Bronchial epithelial cell (primary cell): Measurements from ENCODE around the gene CHRNA9. TPM values are rescaled to one million over a fixed set of nuclear protein-coding genes. Genes with fewer than 3 reads are reported as not detected.

ENCODE experiments used
- DNase-seq: peaks from one replicate; pipeline ENCODE4 v3.0.0-alpha.2; 2010; ENCODE audit warnings: low read depth
- FAIRE-seq: peaks from 2 replicates; lab custom pipeline; 2011; peaks lifted over from hg19 to GRCh38; lab: Jason Lieb, UNC
- H3K27me3 ChIP-seq: 2 replicates; pipeline ENCODE4 v1.5.1; 2011; ENCODE audit warnings: low read length; ENCODE audit not compliant: control insufficient read depth, insufficient read depth
- H3K36me3 ChIP-seq: 2 replicates; pipeline ENCODE4 v1.5.1; 2011; ENCODE audit warnings: low read length; ENCODE audit not compliant: control insufficient read depth, insufficient read depth
- H3K4me3 ChIP-seq: 2 replicates; pipeline ENCODE4 v1.5.1; 2011; ENCODE audit warnings: mild to moderate bottlenecking, low read depth, low read length, control low read depth
- CTCF ChIP-seq: IDR thresholded peaks from 2 replicates; pipeline ENCODE4 v1.5.1; 2011; ENCODE audit warnings: mild to moderate bottlenecking, moderate library complexity, low read length, control low read depth, inconsistent platforms; ENCODE audit not compliant: insufficient read depth, severe bottlenecking
- total RNA-seq: library from RNA; depleted of rRNA; stranded (reverse); fragments of >200 nt; gene quantifications from 2 replicates; pipeline ENCODE4 v1.2.1, GENCODE V29; 2014

The CHRNA9 gene
- total RNA-seq, 1 donor from 2014 or later, result 0.26 TPM

GRCh38 chr4:40402556-40402955 is 67.4 kb downstream of the CHRNA9 start:
- DNase-seq (peak; percentile 79), FAIRE-seq (no peak)
- Histone ChIP-seq H3K36me3 (no peaks in the 10 kb centered on the region), H3K4me3 (no peak overlapping the region), H3K27me3 (no peaks in the 10 kb centered on the region)
- TF ChIP-seq CTCF, result no peak

- no peak for TF ChIP-seq CTCF
- no peak overlapping the region for H3K4me3 ChIP-seq
- no peak for DNase-seq
- H3K27me3 ChIP-seq, result no peaks in the 10 kb centered on the region
- H3K36me3 ChIP-seq, result no peaks in the 10 kb centered on the region
- FAIRE-seq, result no peak
Measured at GRCh38 chr4:40403081-40403480, 67.9 kb downstream of the CHRNA9 start.

Other genes starting within 250 kb of the CHRNA9 start
- gene RHOH, start 138.3 kb upstream of the CHRNA9 start, total RNA-seq, result 0.13 and 0.53 TPM in 2 replicates